HTR-8/SVneo (cell line): ENCODE data around the gene CPED1.

Experiments
- DNase-seq: peaks from one replicate; pipeline ENCODE4 v3.0.0; 2011; ENCODE audit warnings: low spot score, mixed read lengths; ENCODE audit not compliant: insufficient read length
- FAIRE-seq: peaks from 2 replicates; lab custom pipeline; 2011; peaks lifted over from hg19 to GRCh38; lab: Jason Lieb, UNC

CPED1 gene

DNA sequence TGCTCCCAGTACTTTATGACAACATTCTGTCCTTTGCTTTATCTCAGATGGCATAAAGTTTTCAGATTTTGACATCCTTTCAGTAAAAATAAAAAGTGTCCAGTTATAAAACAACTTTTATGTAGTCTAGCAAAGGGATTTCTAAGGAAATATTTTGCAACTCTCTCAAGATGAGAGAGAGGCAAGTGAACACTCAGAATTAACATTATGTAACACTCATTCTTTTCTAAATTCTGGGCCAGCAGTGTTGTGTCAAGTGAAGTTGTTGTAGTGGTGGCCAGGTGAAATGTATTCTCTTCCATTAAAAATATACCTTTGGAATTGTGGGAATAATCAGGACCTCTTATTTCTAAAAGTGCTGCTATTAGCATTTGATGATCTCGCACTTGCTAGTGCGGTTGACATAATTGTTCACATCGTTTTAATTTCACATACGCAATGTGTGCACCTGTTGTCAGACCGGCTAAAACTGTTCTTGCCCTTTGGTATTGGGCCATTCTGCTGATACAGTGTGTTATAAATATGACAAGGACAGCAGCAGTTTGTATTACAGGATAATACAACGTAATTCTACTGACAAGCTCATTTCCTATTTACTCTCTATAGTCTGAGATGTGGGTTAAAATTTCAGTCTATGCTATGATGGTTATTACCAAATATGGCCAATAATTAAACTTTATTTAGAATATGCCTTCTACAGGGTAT lies 23.8 kb downstream of the CPED1 start:
- no peak for DNase-seq

DNA sequence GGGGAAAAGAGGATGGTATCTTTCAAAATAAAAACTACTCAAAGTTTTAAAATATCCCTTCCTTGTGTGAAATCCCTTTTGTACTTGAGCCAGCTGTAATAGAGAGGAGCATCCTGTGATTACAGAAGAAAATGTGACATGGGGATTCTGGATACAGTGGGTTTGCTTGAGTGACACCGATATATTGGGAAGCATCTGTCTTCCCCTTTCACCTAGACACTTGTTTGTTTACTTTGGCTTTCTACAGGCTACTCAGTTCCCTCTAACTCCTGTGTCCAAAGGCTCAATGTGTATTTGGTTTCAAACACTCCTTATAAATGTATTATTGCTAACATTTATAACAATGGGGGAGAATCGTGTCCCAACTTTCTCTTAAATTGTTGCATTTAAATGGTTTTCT lies 24.4 kb downstream of the CPED1 start:
- no peak for FAIRE-seq

More for the DNA sequence above, 23.8 kb downstream of the CPED1 start:
- FAIRE-seq = no peak

DNA sequence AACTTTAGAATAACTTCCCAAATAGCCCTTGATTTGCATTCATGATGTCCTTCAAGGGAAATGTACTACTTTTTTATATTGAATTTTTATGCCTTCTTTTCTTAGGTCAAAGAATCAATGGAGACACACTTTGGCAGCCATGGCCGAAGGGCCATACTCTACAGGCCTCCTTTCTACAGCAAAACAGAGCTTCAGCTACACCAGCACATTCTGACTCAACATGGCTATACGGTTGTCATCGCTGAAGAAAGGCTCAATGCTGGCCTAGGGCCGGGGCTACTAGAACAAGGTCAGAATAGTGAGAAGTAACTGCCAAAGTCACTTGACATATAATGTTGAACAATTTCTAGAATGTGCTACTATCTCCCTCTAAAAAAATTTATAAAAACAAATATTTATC lies 27.0 kb downstream of the CPED1 start:
- DNase-seq (no peak), FAIRE-seq (no peak)

More for the DNA sequence above, 24.4 kb downstream of the CPED1 start:
- DNase-seq = no peak

DNA sequence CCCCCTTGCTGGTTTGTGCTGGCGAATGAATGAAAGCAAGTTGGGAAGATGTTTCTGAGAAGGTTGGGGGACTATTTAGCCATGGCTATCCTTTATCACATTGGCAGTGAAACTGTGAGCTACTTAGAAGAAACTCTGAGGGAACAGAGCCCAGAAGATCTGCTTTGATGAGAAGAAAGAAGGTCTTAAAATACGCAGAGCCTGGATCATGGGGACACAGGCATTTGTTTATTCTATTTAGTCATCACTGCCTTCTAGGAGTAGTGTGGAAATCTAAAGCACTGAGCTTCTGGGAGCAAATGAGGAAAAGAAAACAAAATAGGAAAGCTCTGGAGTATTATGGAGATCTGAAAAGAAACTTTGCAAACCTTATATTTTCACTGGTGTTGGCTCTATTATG lies 28.5 kb downstream of the CPED1 start:
- no peak for DNase-seq
- no peak for FAIRE-seq

DNA sequence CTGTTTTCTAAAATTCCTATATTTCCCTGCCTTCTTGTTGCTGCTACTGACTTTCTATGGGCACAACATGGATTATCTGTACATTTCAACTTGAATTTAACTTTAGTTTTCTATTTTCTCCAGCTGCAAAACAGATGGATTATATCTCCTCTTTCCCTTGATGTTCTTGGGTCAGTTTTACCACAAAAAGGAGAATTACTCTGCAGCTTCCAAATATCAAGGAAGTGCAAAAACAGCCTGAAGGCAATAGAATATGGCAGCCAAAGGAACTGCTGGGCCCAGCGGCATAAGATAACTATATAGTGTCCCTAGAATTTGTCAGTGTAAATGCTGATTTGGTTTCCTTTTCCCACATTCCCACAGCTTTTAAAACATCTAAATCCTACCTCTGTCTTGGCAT lies 29.1 kb downstream of the CPED1 start:
- FAIRE-seq = no peak
- no peak for DNase-seq

DNA sequence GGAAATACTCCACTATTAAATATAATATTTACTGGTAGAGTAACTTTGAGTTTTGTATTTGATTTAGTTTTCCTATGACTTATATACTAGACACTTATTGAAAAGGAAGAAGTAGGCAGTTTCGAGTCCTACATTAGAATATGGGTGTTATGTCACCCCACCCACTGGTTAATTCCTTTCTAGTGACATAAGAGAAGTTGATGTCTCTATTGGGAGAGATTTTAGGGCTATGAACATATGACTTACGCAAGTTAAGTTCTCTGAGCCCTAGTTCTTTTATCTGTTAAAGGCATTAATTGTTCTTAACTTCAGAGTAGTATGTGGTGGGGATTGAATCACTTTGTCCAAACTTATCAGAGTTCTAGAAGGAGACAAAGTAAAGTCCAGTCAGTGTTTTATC lies 30.5 kb downstream of the CPED1 start:
- DNase-seq = no peak
- no peak for FAIRE-seq

DNA sequence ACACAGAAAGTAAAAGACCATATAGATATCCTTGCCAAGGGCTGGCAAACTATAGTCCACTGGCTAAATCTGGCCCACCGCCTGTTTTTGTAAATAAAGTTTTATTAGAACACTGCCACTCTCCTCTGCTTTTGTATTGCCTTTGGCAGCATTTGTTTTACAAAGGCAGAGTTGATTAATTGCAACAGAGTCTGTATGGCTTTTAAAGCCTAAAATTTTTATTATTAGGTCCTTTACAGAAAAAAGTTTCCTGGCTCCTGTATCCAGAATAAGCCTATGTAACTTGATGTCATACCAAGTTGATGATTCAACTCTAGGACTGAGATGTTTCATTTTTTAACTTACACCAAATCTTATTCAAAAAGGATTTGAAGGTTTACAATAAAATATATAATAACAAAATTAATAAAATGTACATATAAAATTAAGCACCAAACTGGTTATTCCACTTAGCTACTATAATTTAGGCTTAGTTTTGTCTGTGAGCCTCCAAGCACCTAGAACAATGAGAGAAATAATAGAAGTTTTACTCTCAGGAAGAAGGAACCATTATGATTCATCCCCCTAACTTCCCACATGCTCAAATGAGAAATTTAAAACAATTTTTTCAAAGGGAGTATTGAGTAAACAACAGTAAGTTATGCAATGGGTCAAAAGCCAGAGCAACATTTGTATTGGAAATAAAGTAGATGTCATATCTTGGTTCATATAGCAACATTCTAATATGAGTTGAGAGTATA lies 31.9 kb downstream of the CPED1 start:
- peak; percentile 6 for DNase-seq
- FAIRE-seq = no peak

DNA sequence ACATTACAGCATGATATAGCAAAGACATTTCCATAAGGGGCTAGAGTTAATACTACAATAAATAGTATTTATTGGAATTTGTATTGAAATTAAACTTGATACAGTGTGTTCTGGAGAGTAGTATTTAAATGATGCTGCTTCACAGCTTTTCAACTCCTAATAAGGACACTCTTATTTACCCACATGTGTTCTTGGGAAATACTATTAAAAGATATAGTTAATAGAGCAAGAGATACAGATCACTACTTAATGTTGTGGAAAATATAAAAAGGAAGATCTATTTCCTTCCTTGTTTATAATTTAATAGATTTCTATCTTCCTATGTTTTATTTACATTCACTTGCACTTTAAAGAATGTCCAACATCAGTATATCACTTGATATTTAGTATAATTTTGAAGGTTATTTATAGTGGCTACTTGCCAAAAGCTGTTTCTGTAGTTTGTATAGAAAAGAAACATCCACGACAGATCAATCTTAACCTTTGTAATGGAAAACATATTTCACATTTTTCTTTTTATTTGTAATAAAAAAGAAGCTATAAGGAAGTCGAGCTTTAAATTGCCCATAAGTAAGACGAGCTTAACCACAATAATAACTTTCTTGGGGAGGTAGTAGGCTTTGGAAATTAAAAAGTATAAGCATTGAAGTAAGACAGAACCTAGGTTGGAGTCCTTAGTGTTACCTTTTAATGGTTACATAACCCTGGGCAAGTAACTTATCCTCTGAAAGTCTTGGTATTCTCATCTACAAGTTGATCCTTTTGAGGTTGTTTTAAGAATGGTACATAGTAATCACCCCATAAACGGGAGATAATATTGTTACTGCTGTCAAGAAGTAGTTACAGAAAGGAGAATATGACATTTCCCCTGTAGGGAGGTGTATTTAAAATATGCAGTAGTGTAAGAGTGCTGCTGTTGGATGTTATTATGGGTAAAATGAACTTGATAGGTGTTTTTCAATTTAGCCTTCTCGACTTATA lies 32.8 kb downstream of the CPED1 start:
- FAIRE-seq (no peak), DNase-seq (no peak)

DNA sequence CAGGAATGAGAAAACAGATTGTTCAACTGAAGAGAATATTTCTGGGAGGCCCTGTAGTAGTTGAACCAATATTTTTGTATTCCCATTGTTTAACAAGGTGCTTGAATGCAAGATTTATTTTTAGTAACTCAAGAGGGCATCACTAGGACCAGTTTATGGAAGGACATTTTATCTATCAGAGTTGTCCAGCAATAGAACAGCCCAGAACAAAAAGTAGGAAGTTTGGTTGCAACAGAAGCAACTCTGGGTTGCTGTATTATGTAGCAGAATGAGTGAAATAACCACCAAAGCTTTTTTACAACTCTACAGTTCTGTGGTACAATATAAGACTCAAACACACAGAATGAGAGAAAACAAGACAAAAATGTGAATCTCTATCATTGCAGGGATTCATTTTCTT lies 34.7 kb downstream of the CPED1 start:
- no peak for DNase-seq
- no peak for FAIRE-seq

DNA sequence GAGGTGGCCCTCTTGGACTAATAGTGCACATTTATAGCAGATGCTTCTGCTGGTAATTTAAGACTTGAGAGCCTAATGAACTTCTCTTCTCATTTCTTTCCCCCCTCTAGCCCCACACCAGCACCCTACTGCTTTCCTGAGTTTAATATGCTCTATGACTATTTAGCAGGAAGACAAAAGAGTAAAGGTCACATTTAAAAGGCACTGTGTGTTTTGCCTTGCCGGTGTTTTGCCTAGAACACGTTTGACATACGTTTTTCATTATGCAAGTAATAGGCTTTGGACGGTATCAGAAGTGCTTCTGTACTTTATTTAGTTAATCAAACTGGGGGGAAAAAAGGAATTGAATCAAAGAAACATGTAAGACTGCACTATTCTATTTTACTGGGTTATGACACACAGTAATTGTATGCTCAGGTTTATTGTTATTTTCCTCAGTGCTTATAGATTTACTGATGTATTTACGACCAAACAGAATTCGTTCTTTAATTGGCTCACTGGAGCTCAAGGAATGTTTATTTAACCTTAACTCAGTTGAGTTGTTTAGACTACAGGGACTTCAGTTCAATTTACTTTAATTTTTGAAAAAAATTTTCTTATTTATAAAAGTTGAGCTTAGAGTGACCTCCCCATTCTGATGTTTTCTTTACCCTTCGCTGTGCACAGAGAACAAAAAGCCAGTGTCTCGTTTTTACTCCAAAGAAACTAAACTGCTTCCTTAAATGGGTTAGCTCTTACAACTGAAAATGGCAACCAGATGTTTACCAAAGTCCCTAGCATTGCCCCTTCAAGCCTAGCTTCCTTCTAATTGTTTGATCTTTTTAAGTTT lies 35.4 kb downstream of the CPED1 start:
- no peak for DNase-seq
- no peak for FAIRE-seq

DNA sequence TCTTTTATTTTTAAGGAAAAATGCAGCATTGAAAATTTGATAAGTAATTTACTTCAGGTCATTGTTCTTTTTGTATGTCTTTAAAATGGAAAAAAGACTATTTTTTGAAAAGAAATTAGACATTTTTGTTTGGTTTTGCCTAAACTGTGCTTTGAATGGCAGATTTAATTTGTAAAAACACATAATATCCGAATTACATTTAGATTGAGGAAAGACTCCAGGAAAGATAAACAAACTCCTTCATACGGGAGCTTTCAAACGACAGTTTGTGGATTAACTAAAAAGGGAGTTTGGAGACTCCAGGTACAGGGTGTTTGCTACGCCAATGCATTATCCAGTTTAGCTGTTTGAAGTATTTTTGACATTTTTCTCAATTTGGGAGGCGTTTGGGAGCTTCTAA lies 36.1 kb downstream of the CPED1 start:
- no peak for DNase-seq
- FAIRE-seq = no peak

DNA sequence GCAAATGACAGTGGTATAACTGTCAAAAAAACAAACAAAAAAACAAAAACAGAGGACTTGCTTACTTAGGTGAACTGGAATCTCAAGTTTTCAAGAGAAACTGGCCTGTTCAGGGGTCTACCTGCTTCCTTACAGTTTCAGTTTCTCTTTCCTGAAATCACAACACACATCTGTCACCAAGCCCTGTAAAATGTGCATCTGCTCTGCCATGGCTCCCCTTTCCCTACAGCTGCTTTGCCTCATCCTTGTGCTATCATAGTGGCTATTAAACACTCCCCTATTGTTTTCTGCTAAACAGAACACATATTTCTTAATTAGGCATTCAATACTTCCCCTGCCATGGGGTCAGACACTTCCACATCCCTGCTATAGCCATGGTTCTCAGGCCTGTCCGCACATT lies 37.6 kb downstream of the CPED1 start:
- no peak for FAIRE-seq

DNA sequence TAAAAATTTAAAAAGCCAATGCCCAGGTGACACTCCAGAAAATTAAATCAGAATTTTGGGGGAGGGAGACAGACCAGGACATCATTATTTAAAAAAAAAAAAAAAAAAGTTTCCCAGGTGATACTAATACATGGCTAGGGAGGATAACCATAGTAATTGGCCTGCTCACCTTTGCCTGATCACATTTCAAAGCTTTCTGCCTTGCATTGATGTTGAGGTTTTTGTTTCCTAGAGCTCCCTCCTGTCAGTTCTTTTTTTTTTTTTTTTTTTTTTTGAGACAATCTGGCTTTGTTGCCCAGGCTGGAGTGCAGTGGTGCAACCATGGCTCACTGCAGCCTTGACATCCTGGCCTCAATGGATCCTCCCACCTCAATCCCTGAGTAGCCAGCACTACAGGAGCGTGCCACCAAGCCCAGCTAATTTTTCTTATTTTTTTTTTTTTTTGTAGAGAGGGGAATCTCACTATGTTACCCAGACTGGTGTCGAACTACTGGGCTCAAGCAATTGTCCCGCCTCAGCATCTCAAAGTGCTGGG lies 38.1 kb downstream of the CPED1 start:
- FAIRE-seq = no peak
- no peak for DNase-seq

More for the DNA sequence above, 37.6 kb downstream of the CPED1 start:
- DNase-seq = no peak

DNA sequence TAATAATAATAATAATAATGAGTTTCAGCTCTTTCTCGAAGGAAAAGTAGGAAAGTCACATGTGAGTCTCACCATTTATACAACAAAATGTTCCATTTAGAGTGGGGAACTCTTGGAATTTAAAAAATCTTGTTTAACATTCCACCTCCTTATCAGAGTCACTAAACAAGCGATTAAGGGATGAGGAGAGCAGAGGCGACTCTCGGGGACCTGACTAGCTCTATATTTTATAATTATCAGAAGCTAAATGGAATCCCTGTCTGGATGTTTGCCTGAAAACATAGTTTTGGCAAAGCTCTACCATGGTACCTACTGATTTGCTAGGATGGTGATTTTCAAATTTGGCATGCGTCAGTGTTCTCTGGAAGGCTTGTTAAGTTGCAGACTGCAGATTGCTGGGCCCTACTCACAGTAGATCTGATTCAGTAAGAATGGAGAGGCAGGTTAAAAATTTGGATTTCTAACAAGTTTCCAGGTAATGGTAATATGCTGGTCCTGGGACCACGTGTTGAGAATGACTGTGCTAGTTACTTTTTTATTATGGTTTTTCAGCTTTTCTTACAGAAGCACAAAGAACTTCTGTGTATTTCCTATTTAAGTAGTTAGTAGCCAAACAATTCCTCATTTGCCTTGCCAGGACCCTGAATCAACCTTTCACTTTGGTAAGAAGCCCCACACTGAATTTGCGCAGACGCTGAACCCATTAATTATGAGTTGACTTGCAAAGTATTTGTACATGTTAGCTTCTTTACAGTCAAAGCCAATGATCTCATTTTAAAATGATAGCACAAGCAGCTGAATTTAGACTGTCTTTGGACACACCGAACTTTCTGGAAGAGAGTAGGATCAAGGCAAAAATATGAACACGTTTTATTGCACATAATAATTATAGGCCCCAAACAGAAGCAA lies 39.5 kb downstream of the CPED1 start:
- no peak for FAIRE-seq
- no peak for DNase-seq

DNA sequence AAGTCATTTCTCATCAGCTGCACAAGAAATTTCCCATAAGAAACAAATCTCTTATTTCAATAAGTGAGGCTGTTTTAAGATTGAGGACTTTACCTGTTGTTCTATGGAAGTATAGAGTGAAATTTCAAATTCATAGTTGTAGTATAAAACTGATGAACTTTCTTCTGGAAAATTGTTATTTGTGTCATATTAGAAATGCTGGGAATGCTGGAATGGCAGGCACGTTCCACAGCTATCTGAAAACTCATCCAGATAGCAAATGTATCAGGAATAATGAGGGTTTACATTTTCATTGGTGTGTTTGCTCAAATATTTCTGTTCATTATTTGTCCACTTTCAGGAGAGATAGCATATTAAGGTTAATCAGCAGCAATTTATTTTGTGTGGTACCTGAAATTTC lies 40.8 kb downstream of the CPED1 start:
- no peak for DNase-seq
- FAIRE-seq = no peak

DNA sequence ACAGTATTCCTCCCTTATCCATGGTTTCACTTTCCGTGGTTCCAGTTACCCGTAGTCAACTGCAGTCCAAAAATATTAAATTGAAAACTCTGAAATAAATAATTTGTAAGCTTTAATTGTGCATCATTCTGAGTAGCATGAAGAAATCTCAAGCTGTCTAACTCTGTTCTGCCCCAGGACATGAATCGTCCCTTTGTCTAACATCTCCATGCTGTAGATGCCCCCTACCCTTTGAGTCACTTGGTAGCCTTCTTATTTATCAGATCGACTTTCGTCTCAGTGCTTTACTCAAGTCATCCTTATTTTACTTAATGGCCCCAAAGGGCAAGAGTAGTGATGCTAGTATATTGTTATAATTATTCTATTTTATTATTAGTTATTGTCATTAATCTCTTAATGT lies 41.8 kb downstream of the CPED1 start:
- FAIRE-seq (no peak), DNase-seq (no peak)

DNA sequence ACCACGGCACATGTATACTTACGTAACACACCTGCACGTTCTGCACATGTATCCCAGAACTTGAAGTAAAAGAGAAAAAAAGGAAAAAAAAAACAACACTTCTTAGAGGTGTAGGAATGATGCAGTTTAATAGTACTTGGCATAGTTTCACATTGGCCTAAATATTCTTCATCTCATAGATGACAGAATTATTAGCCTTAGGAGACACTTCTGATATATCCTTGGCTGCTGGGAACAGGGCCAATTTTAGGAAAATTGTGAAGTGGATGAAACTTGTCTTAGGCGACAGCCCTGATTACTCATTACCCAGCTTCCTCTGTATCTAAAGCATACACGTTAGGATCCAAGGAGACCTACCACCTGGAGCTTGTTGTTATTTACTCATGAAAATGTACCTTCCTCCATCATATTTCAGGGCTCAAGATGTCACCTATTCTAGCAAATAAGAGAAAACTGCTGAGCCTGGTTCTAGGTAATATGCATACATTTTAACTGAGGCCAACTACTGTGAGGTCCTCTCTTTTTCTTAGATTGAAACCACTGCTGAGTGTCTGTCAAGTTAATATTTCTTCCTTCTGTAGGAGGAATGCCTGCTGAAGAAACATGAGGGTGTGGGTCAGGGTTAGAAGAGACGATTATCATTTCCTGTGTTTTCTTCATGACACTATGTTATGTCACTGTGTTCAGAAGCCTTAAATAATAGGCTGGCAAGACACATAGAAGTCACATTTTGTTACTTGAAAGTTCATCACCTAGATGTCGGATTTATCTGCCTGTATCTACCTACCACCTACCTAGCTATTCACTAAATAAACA lies 44.3 kb downstream of the CPED1 start:
- DNase-seq (peak; percentile 11), FAIRE-seq (no peak)

DNA sequence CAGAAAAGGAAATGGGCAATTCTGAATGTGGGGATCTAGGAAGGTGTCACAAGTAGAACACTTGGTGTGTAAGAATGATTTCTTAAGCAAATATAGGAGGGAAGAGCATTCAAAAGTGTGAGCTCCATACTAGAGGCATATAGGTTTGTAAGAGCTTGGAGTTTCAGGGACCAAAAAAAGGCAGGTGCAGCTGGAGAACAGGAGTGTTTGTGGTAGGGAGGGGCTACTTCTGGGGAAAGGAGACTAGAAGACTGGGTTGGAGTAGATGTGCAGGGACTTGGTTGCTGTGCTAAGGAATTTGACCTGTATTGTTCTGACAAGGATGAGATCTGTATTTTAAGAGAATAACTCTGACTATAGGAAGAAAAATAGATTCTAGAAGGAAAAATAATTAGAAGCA lies 46.4 kb downstream of the CPED1 start:
- DNase-seq (no peak), FAIRE-seq (no peak)
